CD4-positive, alpha-beta T cell treated with Interleukin-1 beta for 1 hour (primary cell): ENCODE measurements around the gene HMMR.

ENCODE experiments used
- DNase-seq, 2 donors: peaks; one replicate each; pipeline ENCODE4 v3.0.0-alpha.2; 2020 to 2022

HMMR gene

DNA sequence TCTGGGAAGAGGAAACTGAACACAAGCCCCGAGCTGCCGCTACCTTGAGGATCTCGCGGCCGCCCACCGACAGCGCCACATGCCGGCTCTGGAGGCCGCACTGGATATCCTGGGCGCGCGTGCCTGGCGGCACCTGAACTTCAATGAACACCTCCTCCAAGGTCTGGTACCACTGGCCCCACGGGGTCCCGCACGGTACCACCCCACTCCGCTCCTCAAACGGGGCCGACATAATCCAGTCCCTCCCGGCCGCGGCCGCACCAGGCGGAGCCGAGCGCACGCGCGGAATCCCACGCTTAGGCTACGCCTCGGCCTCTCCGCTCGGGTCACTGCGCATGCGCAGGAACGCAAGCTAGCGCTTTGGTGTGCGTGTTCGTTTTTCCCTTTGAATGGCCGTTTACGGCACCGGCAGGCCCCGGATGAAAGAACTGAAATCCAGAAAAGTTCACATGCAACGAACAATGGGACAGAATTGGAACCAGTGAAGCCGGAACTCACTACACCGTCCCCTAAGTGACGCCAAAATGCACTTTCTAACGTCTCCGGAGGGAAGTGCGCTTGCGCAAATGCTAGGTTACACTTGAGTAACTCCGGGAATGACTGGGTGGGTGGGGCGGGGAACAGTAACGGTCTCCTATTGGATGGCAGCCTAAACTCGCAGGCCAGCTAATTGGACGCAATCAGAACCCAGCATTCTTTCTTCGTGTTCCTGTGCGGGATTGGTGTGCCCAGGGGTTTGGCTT is 442 bp upstream of the HMMR start, which contains the start of gene NUDCD2:
Gene NUDCD2, minus strand, starts transcription at position 284 of the 743 bp plus-strand sequence. Its CDS starts 52 bp downstream, at position 232.
- peak; percentile 95 to 96 for DNase-seq

GRCh38 chr5:163463063-163463435 is 2.6 kb downstream of the HMMR start:
- DNase-seq = no peak

DNA sequence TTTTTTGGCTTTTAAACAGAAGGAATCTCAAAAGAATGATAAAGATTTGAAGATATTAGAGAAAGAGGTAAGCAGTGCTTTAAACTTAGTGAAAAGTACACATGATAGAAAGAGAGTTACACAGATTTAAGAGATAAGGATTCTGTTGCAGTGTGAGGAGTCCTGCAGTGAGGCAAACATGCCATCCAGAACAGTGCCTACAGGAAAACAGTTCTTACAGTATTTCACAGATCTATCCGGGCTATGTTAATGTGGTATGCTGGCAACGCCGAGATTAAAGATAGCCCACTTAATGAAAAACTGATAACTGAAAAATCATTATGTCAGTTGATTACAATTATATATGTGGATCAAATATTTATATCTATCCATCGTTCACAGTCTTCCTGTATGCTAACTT is 7.2 kb downstream of the HMMR start:
- no peak for DNase-seq

- DNase-seq = peak in 1 of 2 donors; percentile 22
Observed at GRCh38 chr5:163473635-163474243, 13.3 kb downstream of the HMMR start.

DNA sequence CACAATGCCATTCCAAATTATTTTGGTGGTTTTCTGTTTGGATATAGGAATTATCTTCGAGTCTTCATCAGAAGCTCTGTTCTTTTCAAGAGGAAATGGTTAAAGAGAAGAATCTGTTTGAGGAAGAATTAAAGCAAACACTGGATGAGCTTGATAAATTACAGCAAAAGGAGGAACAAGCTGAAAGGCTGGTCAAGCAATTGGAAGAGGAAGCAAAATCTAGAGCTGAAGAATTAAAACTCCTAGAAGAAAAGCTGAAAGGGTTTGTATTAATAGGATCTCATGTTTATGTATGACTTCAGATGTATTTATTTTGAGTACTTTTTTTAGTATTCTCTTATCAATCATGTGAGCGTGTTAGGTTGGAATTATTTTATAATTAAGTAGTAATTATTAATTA is 15.0 kb downstream of the HMMR start:
- DNase-seq = no peak

- no peak for DNase-seq
Observed at GRCh38 chr5:163478126-163478981, 17.9 kb downstream of the HMMR start.

- DNase-seq = no peak
Observed at GRCh38 chr5:163478982-163479271, 18.5 kb downstream of the HMMR start.

DNA sequence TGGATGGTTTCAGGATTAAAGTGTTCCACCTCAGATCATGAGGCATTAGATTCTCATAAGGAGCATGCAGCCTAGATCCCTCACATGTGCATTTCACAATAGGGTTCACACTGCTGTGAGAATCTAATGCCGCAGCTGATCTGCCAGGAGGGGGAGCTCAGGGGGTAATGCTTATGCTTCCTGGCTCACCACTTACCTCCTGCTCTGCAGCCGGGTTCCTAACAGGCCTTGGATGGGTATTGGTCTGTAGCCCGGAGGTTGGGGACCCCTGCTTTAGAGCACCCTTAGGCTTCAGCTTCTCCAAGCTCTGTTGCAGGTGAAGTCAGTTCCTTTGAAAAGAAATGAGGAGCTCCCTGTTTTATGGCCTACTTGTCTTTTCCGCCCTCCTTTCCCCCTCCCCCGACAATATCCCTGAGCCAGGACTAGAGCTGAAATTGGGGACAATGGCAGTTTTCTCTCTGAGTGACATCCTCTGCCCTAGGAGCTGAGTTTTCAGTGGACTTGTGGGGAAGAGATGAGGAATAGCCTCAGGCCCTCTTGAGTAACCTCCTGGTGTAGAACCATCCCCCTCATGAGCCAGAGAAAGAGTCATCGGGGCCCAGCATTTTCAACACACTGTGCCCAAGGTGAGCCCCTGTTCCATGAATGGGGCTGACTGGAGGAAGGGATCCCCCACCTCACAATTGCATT is 28.8 kb downstream of the HMMR start:
- DNase-seq = no peak

- no peak for DNase-seq
Observed at GRCh38 chr5:163489745-163490075, 29.3 kb downstream of the HMMR start.

DNA sequence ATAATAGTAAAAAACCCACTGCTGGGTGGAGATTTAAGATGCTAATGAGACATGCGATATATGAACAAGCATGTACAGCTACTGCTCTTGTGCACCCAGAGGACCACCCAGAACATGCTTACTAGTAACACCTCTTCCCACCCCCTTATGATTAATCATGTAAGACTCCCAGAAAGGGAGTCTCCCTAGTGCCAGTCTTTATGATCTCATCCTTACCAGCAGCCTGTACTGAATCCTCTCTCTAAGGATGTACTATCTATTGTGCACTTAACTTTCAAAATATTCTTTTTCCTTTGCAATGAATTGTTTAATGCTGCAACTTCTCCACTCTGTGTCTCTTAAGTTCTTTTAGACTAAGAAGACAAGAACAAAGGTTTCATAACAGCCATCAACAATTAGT is 35.9 kb downstream of the HMMR start:
- no peak for DNase-seq

- DNase-seq = no peak
Observed at GRCh38 chr5:163497315-163497714, 36.9 kb downstream of the HMMR start.

DNA sequence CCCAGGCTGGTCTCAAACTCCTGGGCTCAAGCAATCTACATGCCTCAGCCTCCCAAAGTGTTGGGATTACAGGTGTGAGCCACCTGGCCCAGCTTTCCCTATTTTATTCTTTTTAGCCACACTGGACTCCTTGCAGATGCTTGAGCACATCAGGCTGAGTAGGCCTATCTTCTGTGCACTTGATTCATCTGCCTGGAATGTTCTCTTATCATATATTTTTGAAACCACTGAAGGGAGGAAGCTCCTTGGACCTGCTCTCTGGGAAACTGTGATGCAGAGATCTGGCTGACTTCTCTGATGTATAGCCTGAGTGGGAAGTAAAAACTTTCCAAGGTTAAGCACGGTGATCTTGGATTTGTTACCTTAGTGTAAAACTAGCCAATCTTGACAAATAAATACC is 38.5 kb downstream of the HMMR start:
- no peak for DNase-seq

GRCh38 chr5:163502521-163502920 is 42.1 kb downstream of the HMMR start:
- DNase-seq = no peak

DNA sequence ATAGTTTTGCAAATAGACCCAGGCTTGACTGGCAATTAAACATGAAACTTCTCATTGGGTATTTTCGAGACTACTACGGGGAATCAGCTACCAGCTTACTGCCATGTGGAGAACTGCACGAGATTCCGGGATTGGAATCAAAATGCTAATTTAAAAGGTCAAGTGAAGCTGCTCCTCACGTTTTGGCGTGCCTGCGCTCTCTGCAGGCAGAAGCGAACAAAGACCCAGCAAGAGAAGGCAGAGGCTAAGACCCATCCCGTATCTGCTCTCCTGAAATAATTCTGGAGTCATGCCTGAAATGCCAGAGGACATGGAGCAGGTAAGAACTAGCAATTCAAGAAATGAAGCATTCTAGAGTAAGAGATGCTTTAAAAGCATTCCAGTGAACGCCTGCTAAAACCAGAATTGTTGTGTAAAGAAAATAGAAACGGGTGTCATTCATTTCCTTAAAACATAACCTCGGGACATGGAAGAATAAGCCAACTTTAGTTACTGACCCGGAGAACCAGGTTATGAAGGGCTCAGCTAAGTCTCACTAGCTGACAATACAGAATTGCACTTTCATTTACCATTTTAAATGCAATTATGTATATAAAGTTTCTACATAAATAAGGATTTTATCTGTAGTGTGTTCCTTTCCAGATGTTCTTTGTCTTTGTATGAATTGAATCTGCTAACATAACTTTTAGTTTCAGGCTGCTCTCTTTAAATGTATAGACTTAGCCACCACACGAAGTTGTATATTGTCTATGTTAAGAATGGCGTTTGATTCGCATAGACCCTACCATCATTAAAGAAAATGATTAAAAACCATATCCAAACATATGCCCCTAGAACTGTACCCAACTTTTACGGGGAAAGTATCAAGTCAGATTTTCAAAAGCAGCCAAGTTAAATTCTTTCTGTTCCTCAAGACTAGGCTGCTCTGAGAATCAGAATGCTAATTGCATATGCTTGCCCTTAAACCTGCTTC is 43.0 kb downstream of the HMMR start:
- peak; percentile 47 to 48 for DNase-seq

DNA sequence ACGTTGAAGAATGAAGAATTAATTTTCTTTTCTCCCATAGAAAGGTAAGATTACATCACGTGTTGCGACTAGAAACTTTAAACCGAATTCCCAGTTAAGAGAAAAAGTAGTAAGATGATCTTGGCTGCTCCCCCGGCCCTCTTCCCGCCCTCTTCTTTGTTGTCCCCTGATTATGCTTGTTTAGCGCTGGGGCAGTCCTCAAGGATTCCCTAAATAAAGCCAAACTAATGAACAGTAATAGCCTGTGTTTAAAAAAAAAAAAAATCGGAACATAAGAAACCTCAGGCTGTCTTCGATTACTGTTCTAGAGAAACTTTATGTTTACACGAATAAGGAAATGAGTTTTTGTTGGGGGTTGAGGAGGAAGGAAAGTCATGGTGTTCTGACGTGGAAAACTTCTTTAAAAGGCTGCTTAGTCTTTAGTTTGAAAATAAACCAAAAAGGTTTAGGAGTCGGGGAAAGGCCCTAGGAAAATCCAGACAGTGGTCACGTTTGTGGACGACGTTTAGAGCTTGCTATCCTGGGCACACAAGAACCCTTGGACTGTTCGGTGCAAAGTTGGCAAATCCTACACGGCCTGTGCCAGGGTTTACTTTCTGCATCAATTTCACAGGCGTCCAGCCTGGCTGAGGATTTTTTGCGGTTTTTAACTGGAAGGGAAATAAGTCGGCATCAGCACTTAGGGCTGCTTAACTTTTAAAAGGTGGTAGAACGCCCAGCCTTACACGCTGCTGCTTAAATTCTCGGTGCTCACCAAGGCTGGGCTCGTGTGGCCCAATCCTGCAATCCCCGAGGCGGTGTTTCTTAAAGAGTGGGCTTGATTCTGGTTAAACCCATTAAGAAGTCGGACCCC is 43.9 kb downstream of the HMMR start:
- peak; percentile 33 to 49 for DNase-seq

GRCh38 chr5:163505049-163505367 is 44.6 kb downstream of the HMMR start:
- no peak for DNase-seq

DNA sequence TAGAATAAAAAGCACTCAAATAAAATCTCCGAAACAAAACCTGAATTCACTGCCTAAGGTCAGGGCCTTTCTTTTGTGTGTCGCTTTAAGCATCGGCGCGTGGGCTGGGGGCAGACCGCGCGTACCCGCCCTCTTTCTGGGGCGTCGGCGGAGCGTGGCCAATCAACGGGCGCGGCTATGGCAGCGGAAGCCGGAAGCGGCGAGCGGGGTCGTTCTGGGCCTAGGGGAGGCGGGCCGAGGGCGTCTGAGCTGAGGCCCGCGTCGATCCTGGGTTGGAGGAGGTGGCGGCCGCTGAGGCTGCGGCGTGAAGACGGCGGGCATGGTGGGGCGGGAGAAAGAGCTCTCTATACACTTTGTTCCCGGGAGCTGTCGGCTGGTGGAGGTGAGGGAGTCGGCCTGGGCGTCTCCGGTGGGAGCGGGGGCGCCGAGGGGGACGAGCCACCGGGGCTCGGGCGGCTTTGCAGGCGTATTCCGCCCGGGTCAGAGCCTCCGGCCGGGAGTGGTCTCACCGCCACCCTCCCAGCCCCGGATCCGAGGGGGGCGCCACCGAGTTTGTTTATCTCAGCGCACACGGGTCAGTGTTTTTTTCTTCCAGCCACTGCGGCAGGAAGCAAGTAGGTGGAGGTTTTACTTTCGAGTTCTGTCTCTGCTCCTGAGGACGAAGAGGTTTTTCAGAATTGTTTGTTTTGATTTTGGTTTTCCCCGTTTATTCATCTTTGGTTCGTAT is 45.1 kb downstream of the HMMR start, which contains the start of gene MAT2B:
Gene MAT2B, plus strand, starts transcription at position 252 of the 727 bp plus-strand sequence. Its CDS starts 68 bp downstream, at position 320.
- peak; percentile 95 for DNase-seq

DNA sequence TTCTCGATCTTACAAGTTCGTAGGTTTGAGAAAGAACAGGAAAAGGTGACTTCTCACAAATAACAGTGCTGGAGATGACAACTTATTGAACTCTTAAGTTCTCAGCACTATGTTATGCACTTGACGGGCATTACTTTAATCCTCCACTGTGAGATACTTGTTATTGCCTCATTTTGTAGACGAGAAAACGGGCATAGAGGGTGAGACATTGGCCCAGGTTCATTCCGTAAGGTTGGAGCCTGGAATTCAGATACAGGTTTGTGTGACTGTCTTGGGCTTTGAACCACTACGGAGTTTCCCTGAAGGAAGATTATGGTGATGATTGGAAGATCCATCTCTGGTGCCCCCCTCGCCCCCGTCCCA is 45.6 kb downstream of the HMMR start:
- DNase-seq = peak in 1 of 2 donors; percentile 7

DNA sequence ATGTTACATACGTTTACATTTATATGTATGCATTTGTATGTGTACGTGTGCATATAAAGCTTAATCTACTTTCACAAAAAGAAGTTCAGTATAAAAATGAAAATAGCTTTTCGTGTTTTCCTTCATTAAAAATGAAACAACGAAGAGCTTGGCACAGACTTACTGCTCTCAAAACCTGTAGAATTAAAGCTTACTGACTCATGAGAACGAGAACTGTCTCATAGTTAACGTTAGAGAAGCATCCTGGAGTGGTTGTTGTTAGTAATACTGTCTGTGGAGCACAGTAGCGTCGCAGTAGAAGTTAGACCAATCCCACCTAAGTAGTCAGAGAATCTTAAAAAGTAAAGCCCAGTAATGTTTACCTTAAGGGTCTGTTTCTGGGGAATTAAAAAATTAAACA is 46.3 kb downstream of the HMMR start:
- no peak for DNase-seq

DNA sequence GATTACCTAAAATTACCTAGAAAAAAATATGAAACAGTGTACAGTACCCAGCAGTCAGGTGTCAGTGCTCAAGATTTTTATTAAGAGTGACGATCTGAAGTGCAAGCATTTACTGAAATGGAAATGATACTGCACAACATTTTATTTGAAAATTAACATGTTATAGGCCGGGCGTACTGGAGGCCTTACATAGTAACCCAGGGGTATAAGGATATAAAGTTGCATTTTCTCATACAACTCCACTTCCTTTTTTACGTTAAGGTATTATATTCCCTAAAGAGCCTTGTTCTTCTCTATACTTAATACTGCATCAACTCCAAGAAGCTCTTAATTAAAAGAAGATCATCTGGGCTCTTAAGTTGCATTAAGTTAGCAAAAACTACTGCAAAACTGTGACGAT is 48.3 kb downstream of the HMMR start:
- DNase-seq = no peak
